HG03457 (cell line): ENCODE results near the gene GTF2H4.
"Not testable (repeated sequence)": the region's sequence is repeated elsewhere in the genome, so short reads cannot be mapped to it uniquely, and the experiment has no call there.

ENCODE experiments used
- ATAC-seq: cut with Tn5 transposase; IDR thresholded peaks from one replicate; pipeline ENCODE4 v1.9.1; 2021; ENCODE audit warnings: moderate number of reproducible peaks; ENCODE audit not compliant: unreplicated experiment

Gene GTF2H4

GRCh38 chr6:30907758-30908591 is at the start of gene GTF2H4:
Gene GTF2H4 (plus strand): TSS chr6:30908207.
- ATAC-seq: peak; percentile 83

- not testable (repeated sequence) for ATAC-seq
Measured at GRCh38 chr6:30859726-30860125, 48.3 kb upstream of the GTF2H4 start.

GRCh38 chr6:30861257-30862048 is 46.6 kb upstream of the GTF2H4 start:
- no peak for ATAC-seq

GRCh38 chr6:30862156-30862875 is 45.7 kb upstream of the GTF2H4 start:
- ATAC-seq: no peak

GRCh38 chr6:30864325-30864724 is 43.7 kb upstream of the GTF2H4 start:
- no peak for ATAC-seq

GRCh38 chr6:30869241-30869749 is 38.7 kb upstream of the GTF2H4 start:
- ATAC-seq: not testable (repeated sequence)

- ATAC-seq: no peak
Measured at GRCh38 chr6:30870546-30870945, 37.5 kb upstream of the GTF2H4 start.

- ATAC-seq: no peak
Measured at GRCh38 chr6:30871592-30872183, 36.3 kb upstream of the GTF2H4 start.

GRCh38 chr6:30873137-30873640 is 34.8 kb upstream of the GTF2H4 start:
- no peak for ATAC-seq

- not testable (repeated sequence) for ATAC-seq
Measured at GRCh38 chr6:30873795-30874194, 34.2 kb upstream of the GTF2H4 start.

- ATAC-seq: no peak
Measured at GRCh38 chr6:30875244-30876038, 32.6 kb upstream of the GTF2H4 start.

- ATAC-seq: no peak
Measured at GRCh38 chr6:30876039-30876730, 31.8 kb upstream of the GTF2H4 start.

- no peak for ATAC-seq
Measured at GRCh38 chr6:30877419-30878262, 30.4 kb upstream of the GTF2H4 start.

- no peak for ATAC-seq
Measured at GRCh38 chr6:30879684-30880427, 28.2 kb upstream of the GTF2H4 start.

GRCh38 chr6:30880698-30881252 is 27.2 kb upstream of the GTF2H4 start:
- ATAC-seq: no peak

GRCh38 chr6:30881392-30882203 is 26.4 kb upstream of the GTF2H4 start:
- no peak for ATAC-seq
